B cell (primary cell): ENCODE data around the gene TEC.

Experiments used
- EZH2 ChIP-seq: IDR thresholded peaks from 2 replicates; pipeline ENCODE4 v1.6.1; 2012; ENCODE audit warnings: borderline replicate concordance, low read depth, mild to moderate bottlenecking, moderate library complexity, low read length; ENCODE audit not compliant: insufficient read depth, poor library complexity, severe bottlenecking
- TF ChIP-seq, protein P1 (sequence below): fragments of 200-600 bp; IDR thresholded peaks from one replicate; pipeline ENCODE4 v1.8.0; 2022; ENCODE audit warnings: antibody characterized with exemption, mild to moderate bottlenecking

DNA sequence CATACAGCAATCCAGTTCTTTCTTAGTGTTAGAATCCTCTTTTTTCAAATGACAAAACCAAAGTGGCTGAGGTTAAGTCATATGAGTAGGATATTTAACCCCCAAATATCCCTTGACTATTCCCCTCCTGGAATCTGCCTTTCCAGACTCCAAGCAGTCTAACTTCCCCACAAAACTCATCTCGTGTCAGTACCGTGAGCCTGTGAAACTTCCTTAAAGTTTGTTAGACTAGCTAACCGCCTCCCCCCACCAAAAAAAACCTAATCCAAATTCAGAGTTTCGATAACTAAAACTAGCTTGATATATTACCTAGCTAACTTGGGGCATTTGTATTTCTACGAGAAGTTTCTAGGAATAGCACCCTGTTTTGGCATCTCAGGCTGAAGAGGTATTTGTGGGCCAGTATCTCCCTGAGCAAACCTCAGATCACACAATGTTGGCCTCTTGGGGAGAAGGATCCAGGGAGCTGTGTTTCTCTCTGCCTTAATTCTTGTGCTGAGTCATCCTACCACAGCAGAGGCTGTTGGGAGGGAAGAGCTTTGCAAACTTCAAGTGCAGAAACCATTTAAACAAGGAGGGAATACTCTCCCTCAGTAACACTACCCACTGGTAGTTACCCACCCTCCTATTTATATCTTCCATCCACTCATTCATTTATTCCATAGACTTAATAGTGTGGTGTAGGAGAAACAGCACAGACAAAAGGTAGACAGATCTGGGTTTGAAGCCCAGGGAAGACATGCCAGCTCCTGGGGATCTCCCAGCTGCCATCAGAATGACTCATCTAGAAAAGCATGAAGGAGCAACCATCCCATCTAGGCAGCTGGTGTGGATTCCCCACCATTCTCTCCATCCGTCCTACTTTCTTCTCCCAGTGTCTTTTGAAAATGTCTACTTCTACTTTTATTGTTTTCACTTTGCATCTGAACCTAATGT, 96.3 kb downstream of the TEC start:
- TF ChIP-seq, protein P1, sequence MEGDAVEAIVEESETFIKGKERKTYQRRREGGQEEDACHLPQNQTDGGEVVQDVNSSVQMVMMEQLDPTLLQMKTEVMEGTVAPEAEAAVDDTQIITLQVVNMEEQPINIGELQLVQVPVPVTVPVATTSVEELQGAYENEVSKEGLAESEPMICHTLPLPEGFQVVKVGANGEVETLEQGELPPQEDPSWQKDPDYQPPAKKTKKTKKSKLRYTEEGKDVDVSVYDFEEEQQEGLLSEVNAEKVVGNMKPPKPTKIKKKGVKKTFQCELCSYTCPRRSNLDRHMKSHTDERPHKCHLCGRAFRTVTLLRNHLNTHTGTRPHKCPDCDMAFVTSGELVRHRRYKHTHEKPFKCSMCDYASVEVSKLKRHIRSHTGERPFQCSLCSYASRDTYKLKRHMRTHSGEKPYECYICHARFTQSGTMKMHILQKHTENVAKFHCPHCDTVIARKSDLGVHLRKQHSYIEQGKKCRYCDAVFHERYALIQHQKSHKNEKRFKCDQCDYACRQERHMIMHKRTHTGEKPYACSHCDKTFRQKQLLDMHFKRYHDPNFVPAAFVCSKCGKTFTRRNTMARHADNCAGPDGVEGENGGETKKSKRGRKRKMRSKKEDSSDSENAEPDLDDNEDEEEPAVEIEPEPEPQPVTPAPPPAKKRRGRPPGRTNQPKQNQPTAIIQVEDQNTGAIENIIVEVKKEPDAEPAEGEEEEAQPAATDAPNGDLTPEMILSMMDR, result no peak
- TF ChIP-seq EZH2, result no peak
